HG03575 (cell line): ENCODE measurements around the gene HMGA1.

Experiments used
- ATAC-seq: cut with Tn5 transposase; IDR thresholded peaks from one replicate; pipeline ENCODE4 v1.9.1; 2021; ENCODE audit not compliant: unreplicated experiment, insufficient number of reproducible peaks, low FRiP score; ENCODE audit errors: extremely low read depth

Gene HMGA1

GRCh38 chr6:34236443-34237315, at the start of gene HMGA1:
Gene HMGA1 (plus strand): TSS chr6:34236873. CDS start chr6:34240781, 3,908 bp downstream.
- ATAC-seq = peak; percentile 27

GRCh38 chr6:34189806-34190503, 46.7 kb upstream of the HMGA1 start:
- ATAC-seq = no peak

GRCh38 chr6:34190504-34191122, 46.1 kb upstream of the HMGA1 start:
- ATAC-seq = no peak

- ATAC-seq = no peak
These were observed 41.9 kb upstream of the HMGA1 start for GRCh38 chr6:34194772-34195171.

GRCh38 chr6:34195726-34196115, 41.0 kb upstream of the HMGA1 start:
- no peak for ATAC-seq

- ATAC-seq = no peak
These were observed 40.4 kb upstream of the HMGA1 start for GRCh38 chr6:34196116-34196832.

GRCh38 chr6:34196833-34197195, 39.9 kb upstream of the HMGA1 start:
- ATAC-seq = no peak

GRCh38 chr6:34200340-34200971, 36.2 kb upstream of the HMGA1 start:
- no peak for ATAC-seq

- ATAC-seq = no peak
These were observed 35.1 kb upstream of the HMGA1 start for GRCh38 chr6:34201455-34202107.

- no peak for ATAC-seq
These were observed 34.1 kb upstream of the HMGA1 start for GRCh38 chr6:34202329-34203201.

- ATAC-seq = no peak
These were observed 32.0 kb upstream of the HMGA1 start for GRCh38 chr6:34204693-34205092.

- ATAC-seq = no peak
These were observed 31.2 kb upstream of the HMGA1 start for GRCh38 chr6:34205466-34205865.

- no peak for ATAC-seq
These were observed 30.8 kb upstream of the HMGA1 start for GRCh38 chr6:34205916-34206315.

GRCh38 chr6:34206726-34207125, 29.9 kb upstream of the HMGA1 start:
- no peak for ATAC-seq

- no peak for ATAC-seq
These were observed 28.8 kb upstream of the HMGA1 start for GRCh38 chr6:34207695-34208443.

GRCh38 chr6:34213772-34214171, 22.9 kb upstream of the HMGA1 start:
- no peak for ATAC-seq

GRCh38 chr6:34218691-34219090, 18.0 kb upstream of the HMGA1 start:
- ATAC-seq = no peak
